Kidney (tissue), 14 donors: ENCODE measurements around the gene N4BP2L2. TPM values are rescaled to one million over a fixed set of nuclear protein-coding genes. Genes with fewer than 3 reads are reported as not detected.

Experiments used
- DNase-seq, 5 donors: peaks; one replicate each; pipeline ENCODE4 v3.0.0-alpha.2; 2013 to 2020
- FAIRE-seq: peaks from 2 replicates; lab custom pipeline; 2012; peaks lifted over from hg19 to GRCh38; lab: Jason Lieb, UNC
- H3K27ac ChIP-seq, 2 donors: one replicate each; pipeline ENCODE4 v1.7.0; 2013; ENCODE audit warnings: low read depth in 2 of 2, low read length in 2 of 2, inconsistent platforms in 1 of 2
- H3K27me3 ChIP-seq: one replicate; pipeline ENCODE4 v1.7.1; 2013; ENCODE audit warnings: low read length, inconsistent platforms; ENCODE audit not compliant: control insufficient read depth, insufficient read depth
- H3K36me3 ChIP-seq, 3 donors: one replicate each; pipeline versions ENCODE4 v1.7.0 to v1.7.1; 2013; ENCODE audit warnings: low read length in 3 of 3, control low read depth in 1 of 3, inconsistent platforms in 1 of 3; ENCODE audit not compliant: insufficient read depth in 3 of 3, control insufficient read depth in 2 of 3
- H3K4me1 ChIP-seq, 3 donors: one replicate each; pipeline versions ENCODE4 v1.7.0 to v1.7.1; 2013; ENCODE audit warnings: low read length in 3 of 3, inconsistent platforms in 1 of 3, low read depth in 1 of 3; ENCODE audit not compliant: control insufficient read depth in 2 of 3, insufficient read depth in 2 of 3
- H3K4me3 ChIP-seq, 3 donors: one replicate each; pipeline versions ENCODE4 v1.7.0 to v1.8.1; 2013; ENCODE audit warnings: low read length in 3 of 3, control low read depth in 1 of 3, inconsistent platforms in 1 of 3
- H3K9ac ChIP-seq, 3 donors: one replicate each; pipeline versions ENCODE4 v1.7.0 to v1.7.1; 2013; ENCODE audit warnings: low read length in 3 of 3, control low read depth in 1 of 3, inconsistent platforms in 1 of 3
- H3K9me3 ChIP-seq, 3 donors: one replicate each; pipeline versions ENCODE4 v1.7.0 to v1.7.1; 2013; ENCODE audit warnings: low read length in 3 of 3, control low read depth in 1 of 3, inconsistent platforms in 1 of 3; ENCODE audit not compliant: control insufficient read depth in 2 of 3, insufficient read depth in 1 of 3
- CTCF ChIP-seq: IDR thresholded peaks from 3 replicates; pipeline ENCODE4 v1.5.1; 2012; ENCODE audit warnings: mild to moderate bottlenecking, moderate library complexity, borderline replicate concordance; ENCODE audit not compliant: insufficient read depth; ENCODE audit errors: extremely low read depth
- intact Hi-C: fragments of 100-400 bp; cut with DNase I; formaldehyde crosslinking; loops from one replicate; pipeline ENCODE4 v1.11.1; 2022
- polyA plus RNA-seq: library from polyadenylated mRNA; stranded (reverse); fragments of 350-450 nt; fragmentation: Illumina TruSeq; extraction: RNeasy Lipid Tissue Mini Kit (QIAGEN cat#74804); gene quantifications from one replicate; pipeline ENCODE4 v1.2.3, GENCODE V29; 2014; ENCODE audit warnings: low read depth, low replicate concordance; ENCODE audit not compliant: insufficient read depth
- total RNA-seq: library from RNA; stranded (reverse); fragmentation: NEBNext Ultra II Directional; extraction: Animal tissue kit (Norgen Biotek cat#: 25700); gene quantifications from one replicate; pipeline ENCODE4 v1.2.1, GENCODE V29; 2021
- donor health status: control.
- donor health status: control.
- donor health status: control.
- donor health status: control.
- donor health status: control.
- donor health status: DM: yes; HTN: yes; CAD: no.
- donor health status: Normal renal cell carcinoma (clear cell type).

Gene N4BP2L2
- total and polyA plus RNA-seq, 2 donors from 2014 or later, result 71.3 to 165 TPM

GRCh38 chr13:32527151-32527550, 11.4 kb downstream of the N4BP2L2 start:
- no peak for DNase-seq

GRCh38 chr13:32525766-32526165, 12.8 kb downstream of the N4BP2L2 start:
- Histone ChIP-seq H3K9ac (no peak overlapping the region), H3K36me3 (peaks cover 0 to 10% (median 0%) of the 10 kb centered on the region in 3 donors), H3K9me3 (no peaks in the 10 kb centered on the region), H3K27ac (no peak overlapping the region), H3K4me1 (peaks cover 0 to 10% (median 6%) of the 10 kb centered on the region in 3 donors), H3K4me3 (no peak overlapping the region), H3K27me3 (no peaks in the 10 kb centered on the region)
- DNase-seq (no peak), FAIRE-seq (peak; percentile 30)
- intact Hi-C loops, result no loop called here
- TF ChIP-seq CTCF, result no peak

More at GRCh38 chr13:32527151-32527550, 11.4 kb downstream of the N4BP2L2 start:
- no peak overlapping the region for H3K27ac ChIP-seq
- H3K9me3 ChIP-seq, result no peaks in the 10 kb centered on the region
- H3K27me3 ChIP-seq, result no peaks in the 10 kb centered on the region
- H3K4me1 ChIP-seq, result peaks cover 0 to 16% (median 13%) of the 10 kb centered on the region in 3 donors
- no peak overlapping the region for H3K9ac ChIP-seq
- intact Hi-C loops, result no loop called here
- H3K4me3 ChIP-seq, result no peak overlapping the region
- no peak for TF ChIP-seq CTCF
- H3K36me3 ChIP-seq, result no peaks in the 10 kb centered on the region
- no peak for FAIRE-seq

- H3K9ac ChIP-seq, result no peak overlapping the region
- intact Hi-C loops, result no loop called here
- TF ChIP-seq CTCF, result no peak
- no peak for FAIRE-seq
- no peaks in the 10 kb centered on the region for H3K27me3 ChIP-seq
- H3K27ac ChIP-seq, result no peak overlapping the region
- no peaks in the 10 kb centered on the region for H3K9me3 ChIP-seq
- H3K36me3 ChIP-seq, result peaks cover 0 to 7% (median 2%) of the 10 kb centered on the region in 3 donors
- no peaks in the 10 kb centered on the region for H3K4me1 ChIP-seq
- H3K4me3 ChIP-seq, result no peak overlapping the region
- no peak for DNase-seq
These were observed 23.3 kb downstream of the N4BP2L2 start for GRCh38 chr13:32515246-32515645.

GRCh38 chr13:32511482-32511881, 27.1 kb downstream of the N4BP2L2 start:
- no peak overlapping the region for H3K9ac ChIP-seq
- DNase-seq (no peak), FAIRE-seq (no peak)
- H3K9me3 ChIP-seq, result no peaks in the 10 kb centered on the region
- H3K36me3 ChIP-seq, result peaks cover 0 to 5% (median 0%) of the 10 kb centered on the region in 3 donors
- intact Hi-C loops, result no loop called here
- no peaks in the 10 kb centered on the region for H3K4me1 ChIP-seq
- H3K4me3 ChIP-seq, result no peak overlapping the region
- no peak for TF ChIP-seq CTCF
- H3K27ac ChIP-seq, result no peak overlapping the region
- no peaks in the 10 kb centered on the region for H3K27me3 ChIP-seq
